Stimulated activated CD4-positive, alpha-beta T cell treated with anti-CD3 and anti-CD28 coated beads, Interleukin-2, amount 100 ng/mL, for 4 hours (primary cell): ENCODE measurements around the gene DYDC1.
"Not testable (repeated sequence)": the region's sequence is repeated elsewhere in the genome, so short reads cannot be mapped to it uniquely, and the experiment has no call there.

Experiments used
- DNase-seq: peaks from one replicate; pipeline ENCODE4 v3.0.0-alpha.2; 2020; ENCODE audit warnings: low read depth

The DYDC1 gene

DNA sequence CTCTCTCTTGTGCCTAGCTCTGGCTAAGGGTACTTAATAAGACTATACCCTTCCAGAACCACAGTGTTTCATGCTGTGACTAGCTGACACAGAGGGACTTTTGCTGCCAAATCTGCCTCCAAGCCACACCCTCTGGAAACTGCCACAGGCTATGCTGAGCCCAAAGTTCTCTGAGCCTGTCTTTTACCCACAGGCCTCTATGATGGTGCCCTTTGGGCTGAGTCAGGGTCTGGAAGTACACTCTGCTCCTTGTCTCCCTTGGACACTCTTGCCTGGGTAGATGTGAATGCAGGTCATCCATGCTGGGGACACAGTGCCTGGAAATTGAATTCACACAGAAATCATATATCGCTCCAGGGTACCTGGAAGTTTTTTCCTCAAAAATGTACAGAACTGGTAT lies 22.6 kb downstream of the DYDC1 start:
- DNase-seq = no peak

DNA sequence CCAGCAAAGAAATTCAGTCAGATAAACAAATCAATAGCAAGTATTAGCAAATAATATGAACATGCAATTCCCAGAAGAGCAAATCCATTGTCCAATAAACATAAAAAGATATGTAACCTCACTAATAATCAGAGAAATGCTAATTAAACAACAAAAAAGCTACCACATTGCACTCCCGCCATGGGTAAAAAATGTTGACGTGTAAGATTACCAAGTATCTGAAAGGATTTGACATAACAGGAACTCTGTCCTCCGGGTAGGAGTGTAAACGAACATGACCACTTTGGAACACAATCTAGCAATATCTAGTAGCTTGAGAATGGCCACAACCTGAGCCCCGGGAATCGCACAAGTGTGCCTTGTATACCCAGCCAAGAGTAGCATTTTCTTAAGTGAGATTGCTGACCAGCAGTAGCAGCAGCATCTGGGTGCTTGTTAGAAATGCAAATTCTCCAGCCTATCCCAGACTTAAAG lies 31.6 kb downstream of the DYDC1 start:
- DNase-seq = no peak

DNA sequence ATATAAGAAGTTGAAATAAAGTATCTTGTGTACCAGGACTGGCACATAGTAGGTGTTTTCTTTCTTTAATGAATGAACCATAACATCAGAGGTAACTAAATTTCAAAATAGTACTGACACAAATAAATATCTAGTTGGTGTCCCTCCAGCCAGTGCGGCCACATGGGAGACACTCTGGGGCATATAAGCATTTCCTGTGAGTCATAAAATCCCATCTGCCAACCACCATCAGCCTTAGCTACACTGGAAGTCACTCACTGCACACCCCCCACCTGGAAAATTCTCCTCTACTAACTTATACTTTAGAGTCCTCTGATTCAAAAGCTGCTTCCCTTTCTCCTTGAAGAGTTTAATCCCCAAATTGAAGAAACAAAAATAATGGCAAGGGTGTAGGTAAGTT lies 32.5 kb downstream of the DYDC1 start:
- no peak for DNase-seq

DNA sequence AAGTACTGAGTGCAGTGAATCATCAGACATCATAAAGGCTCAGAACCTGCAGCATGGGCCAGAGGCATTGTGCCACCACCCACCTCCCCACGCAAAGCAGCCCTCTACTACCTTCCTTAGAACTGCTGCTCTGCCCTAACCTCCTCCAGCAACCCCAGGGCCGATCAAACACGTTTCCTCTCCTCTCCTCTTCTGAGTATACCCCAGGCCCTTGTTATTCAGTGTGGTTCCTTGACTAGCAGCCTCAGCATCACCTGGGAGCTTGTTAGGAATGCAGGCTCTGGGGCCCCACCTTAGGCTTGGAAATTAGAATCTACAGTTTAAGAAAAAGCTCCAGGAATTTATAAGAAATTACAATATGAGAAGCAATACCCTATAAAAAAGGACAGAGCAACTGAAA lies 33.2 kb downstream of the DYDC1 start:
- DNase-seq = no peak

DNA sequence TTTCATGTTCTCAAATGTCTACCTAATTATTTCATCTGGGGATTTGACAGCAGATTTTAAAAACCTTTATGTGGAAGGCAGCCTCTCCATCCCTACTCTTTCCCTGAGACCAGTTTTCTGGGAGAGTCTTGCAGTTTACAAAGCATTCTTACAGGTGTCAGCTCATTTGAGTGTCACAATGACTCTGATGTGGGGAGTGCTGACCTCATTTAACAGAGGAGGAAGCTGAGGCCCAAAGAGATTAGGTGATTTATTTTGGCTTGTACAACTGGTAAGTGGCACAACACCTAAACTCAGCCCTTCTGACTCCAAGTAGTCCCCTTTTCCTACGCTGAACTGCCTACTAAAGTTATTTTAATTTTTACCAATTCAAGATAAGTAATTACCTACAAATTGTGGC lies 33.8 kb downstream of the DYDC1 start:
- DNase-seq = no peak

DNA sequence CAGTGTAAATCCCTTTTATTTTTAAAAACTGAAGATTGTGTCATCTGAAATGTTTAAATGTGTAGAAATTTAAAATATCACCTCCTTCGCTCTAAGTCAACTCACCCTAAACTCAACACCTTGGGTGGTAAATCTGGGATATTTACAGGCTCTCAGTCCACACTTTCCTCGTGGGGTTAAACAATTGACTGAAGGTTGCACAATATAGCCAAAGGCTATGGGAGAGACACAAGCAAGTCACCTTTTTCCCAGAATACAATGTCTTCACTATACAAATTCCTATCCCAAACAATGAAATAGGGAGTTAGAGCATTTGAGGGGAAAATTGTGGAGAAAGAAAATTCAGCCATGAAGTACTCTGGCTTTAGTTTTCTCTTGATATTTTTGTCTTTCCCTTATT lies 34.4 kb downstream of the DYDC1 start:
- no peak for DNase-seq

DNA sequence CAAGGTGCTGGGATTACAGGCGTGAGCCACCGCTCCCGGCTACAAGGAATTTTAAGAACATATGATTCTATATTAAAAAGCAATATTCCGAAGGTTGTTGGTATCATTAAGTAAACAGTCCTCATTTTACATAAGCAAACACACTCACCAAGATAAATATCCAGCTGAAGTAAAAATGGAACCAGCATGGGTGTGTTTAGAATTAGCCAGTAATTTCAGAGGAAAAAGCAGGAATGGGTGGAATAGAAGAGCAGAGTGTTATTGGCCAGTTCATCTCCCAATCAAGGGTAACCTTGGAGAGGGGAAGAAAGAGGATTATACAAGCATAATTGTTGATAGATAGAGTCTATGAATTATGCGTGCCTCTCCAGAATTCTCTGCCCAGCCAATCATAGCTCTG lies 35.4 kb downstream of the DYDC1 start:
- no peak for DNase-seq

DNA sequence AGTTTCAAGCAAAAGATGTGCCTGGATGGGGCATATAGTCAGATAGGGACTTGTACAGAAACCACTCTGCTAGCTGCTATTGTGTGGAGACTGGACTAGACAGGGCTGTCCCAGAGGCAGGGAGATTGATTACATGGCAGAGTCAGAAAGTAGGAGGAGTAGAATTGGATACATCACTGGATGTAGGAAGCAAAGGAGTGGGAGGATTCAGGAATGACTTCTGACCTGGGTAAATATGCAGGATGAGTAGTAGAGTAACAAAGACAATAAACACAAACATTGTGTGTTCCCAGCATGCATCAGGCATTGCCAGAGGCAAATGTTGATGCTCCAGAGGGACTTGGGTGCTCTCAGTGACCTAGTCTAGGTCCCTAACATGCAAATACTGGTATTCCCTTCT lies 36.2 kb downstream of the DYDC1 start:
- DNase-seq = no peak

DNA sequence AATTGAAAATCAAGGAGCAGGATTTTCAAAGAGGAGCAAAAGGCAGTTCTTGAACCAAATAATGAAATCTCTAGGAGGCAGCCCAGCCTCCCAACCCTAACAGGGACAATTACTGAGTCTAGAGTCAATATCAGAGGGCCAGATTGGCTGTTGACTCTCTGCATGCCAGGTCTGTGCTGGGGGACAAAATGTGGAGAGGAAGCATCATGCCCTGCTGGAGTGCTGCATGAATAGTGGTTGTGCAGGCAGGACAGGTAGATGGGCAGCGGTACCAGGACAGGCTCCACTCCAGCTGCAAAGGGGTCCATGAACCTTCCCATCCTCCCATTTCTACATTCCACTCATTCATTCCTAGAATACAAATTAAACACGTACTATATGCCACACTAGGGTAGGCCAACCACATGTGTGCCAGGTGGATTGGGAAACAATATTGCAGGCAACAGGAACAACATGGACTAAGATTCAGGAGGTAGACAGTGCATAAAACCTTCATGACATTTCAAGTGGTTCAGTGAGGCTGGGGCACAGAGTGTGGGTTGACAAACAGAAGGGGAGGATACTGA lies 36.7 kb downstream of the DYDC1 start:
- DNase-seq = no peak

DNA sequence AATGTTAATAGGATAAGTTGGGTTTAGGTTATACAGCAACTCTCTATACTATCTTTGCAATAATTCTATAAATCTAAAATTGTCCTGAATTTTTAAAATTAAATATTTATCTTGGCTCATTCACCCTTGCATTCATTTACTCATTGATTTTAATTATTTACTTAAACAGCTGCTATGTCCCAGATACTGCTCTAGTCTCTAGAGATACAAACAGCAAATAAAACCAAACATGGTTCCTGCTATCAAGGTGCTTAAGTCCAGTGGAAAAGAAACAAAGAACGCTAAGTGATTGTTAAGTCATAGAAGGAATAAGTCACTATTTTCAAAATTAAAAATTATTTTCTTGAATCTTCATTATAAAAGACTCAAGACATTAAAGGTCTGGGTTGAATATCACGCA lies 37.2 kb downstream of the DYDC1 start:
- no peak for DNase-seq

DNA sequence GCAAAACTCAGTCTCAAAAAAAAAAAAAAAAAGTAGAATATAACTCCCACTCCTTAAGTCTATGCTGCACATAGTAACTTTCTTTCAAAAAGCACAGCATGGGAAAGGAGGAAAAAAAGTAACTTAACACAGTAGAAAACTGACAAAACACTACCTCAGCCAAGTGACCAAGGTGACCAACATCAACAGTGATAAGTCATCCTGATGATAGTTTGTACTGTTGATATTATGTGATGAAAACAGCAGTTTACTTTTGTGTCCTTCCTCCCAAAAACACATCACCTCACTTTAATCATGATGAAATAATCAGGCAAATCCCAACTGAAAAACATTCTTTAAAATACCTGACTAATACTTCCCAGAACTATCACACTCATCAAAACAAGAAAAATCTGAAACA lies 37.8 kb downstream of the DYDC1 start:
- DNase-seq = no peak

DNA sequence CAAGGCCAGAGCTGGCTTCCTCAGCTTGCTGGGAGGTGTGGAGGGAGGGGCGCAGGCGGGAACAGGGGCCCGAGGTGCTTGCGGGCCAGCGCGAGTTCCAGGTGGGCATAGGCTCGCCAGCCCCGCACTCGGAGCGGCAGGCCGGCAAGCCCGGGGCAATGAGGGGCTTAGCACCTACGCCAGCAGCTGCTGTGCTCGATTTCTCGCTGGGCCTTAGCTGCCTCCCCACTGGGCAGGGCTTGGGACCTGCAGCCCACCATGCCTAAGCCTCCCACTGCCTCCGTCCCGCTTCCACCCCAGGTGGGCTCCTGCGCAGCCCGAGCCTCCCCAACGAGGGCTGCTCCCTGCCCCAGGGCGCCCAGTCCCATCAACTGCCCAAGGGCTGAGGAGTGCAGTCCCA lies 41.2 kb downstream of the DYDC1 start:
- DNase-seq = no peak

DNA sequence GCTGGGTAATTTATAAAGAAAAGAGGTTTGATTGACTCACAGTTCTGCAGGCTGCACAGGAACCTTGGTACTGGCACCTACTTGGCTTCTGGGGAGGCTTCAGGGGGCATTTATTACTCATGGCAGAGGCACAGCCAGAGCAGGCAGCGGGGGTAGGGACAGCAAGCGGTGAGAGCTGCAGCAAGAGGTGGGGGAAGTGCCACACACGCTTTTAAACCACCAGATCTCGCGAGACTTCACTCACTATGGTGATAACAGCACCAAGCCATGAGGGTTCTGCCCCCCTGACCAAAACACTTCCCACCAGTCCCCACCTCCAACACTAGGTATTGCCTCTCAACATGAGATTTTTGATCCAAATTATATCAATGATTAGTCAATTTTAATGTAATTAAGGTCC lies 43.0 kb downstream of the DYDC1 start:
- no peak for DNase-seq

DNA sequence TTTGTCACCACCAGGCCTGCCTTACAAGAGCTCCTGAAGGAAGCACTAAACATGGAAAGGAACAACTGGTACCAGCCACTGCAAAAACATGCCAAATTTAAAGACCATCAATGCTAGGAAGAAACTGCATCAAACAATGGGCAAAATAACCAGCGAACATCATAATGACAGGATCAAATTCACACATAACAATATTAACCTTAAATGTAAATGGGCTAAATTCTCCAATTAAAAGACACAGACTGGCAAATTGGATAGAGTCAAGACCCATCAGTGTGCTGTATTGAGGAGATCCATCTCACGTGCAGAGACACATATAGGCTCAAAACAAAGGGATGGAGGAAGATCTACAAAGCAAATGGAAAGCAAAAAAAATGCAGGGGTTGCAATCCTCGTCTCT lies 50.6 kb downstream of the DYDC1 start:
- not testable (repeated sequence) for DNase-seq

DNA sequence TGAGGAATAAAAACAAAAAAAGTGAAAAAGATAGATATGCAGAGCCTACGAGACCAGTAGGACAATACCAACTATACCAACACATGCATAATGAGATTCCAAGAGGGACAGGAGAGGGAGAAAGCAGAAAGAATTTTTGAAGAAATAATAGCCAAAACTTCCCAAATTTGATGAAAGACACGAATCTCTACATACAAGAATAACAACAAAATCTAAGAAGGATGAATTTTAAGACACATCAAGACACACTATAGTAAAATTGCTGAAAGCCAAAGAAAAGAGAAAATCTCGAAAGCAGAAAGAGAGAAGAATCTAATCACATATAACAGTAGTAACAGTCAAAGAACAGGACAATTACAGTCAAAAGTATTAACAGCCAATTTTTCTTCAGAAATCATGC lies 59.6 kb downstream of the DYDC1 start:
- DNase-seq = no peak

DNA sequence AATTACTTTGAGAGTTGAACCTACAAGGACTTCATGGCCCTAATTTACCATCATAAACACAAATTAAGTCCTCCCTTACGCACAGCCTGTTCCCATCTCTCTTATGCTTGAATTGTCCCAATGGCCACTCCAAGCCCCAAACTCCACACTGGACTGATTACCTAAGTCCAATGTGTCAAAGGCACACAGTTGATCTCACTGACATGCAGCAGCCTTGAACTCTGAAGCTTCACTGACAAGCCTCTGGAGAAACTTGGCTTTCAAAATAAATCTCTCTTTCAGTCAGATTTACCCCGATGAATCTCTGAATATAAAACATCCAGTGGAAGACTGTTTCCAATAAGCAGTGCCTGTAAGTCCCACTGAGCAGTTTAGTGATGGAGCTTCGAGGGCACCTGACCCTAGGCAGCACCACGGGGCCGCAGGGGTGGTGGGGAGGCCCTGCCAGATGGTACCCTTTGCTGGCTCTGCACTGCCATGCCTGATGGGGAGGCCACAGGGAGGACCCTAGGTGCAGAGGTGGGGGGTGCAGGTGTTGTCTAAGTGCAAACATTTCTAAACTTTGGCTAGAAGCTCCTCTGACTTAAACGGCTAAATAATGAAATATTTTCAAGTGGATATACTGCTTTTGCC lies 63.8 kb downstream of the DYDC1 start:
- no peak for DNase-seq

DNA sequence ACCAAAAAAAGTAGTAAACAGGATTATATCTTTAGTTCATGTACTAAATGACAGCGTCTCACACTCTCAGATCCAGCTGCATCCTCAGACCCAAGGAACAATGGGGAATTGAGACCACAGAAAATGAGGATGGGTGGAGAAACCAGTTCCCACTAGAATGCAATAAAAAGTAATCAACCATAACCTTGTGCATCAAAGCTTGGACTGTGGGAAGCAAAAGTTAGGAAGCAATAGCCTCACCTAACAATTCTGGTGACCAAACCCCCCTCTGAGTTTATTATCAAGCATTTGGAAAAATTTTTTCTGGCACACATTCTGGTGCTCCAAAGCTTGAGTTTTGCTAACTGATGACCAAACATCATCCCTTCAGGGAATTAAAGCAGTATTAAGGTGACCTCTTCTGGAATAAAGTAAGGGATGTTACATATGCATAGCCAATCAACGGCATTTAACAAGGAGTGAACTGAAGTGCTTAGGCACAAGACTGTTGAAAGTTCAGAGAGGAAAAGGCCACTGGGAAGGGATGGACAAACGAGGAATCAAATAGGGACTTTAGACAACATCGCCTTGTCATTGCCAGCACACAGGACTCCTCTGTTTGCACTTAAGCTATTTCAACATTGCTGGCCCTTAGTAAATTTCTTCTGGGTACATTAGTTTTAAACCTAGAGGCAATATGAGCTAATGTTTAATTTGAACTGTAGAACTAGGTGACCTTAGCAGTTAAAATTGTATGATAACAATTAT lies 65.9 kb downstream of the DYDC1 start:
- DNase-seq = no peak

DNA sequence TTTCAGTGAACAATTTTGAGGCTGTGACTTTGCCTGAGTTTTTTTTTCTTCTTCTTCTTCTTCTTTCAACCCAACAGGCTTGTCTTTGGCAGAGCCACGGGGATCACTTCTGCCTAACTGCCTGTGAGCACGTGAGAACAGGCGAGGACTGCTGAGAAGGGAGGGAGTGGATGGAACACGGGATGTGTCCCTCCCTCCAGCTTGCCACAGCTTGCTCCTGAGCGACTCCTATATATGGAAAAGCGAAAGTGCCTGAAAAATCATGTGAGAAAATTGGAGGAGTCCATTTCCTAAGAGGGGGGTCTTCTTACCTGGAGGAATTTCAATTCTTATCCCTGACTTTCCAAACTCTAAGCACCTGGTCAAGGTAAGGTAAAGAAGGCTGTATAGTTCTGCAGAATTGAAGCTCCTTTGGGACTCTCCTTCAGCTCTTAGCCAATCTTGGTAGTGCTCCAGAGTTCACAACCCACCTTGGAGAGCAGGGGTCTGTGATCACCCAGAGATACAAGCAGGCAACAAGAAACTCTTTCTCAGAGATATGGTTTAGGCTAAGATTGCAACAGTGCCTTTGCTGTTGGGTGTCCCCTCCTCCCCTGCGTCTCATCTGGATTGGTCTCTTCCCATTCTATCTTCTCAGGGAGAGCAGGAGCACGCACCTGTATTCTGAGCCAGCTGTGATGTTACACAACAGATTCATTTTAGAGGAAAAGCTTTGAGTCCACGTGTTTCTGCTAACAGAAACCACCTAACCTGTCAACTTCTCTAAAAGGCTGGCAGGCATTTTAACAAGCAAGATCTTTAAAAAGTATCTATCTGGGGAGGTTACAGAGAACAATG lies 66.9 kb downstream of the DYDC1 start, which contains the start of gene MAT1A:
Gene MAT1A, minus strand, starts transcription at position 208 of the 837 bp plus-strand sequence. CDS start 235 bp downstream, outside the sequence.
- DNase-seq = no peak

DNA sequence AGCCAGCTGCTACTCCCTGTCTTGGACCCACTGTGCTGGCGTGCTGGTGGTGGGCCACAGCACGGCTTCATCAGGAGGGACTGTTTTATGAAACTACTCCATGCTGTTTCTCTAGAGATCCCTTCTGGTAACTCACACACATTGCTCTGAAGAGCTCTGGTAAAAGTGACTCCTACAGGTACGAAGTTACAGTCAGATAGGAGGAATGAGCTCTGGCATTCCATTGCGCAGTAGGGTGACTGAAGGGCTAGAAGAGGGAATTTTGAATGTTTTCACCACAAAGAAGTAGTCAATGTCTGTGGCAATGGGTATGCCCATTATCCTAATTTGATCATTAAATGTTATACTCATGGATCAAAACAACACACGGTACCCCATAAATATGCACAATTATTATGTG lies 67.7 kb downstream of the DYDC1 start:
- no peak for DNase-seq
